Measurements from ENCODE around the gene NFYA. TPM values are rescaled to one million over a fixed set of nuclear protein-coding genes. Genes with fewer than 3 reads are reported as not detected.

NFYA gene
- total and polyA plus RNA-seq, 2 of the 4 experiments (the other 2 are of a cell fraction): 10.9 to 28.5 TPM

DNA sequence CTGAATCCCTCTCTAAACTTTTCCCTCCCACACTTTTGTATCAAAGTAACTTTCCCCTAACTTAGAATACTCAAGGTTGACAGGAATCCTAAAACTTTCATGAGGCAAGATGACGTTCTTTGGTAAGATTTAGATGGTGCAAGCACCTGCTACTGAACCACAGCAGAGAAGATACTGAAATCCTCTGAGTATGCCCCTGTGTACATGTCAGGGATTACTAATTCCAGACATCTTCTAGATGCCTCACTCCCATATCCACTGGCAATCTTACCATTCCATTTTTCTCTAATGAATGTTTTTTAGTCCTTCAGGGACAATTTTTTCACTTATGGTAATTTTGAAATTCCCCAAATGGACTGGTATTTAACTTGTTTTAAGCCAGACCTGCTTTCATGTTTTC lies 10.7 kb upstream of the NFYA start:
- Histone ChIP-seq H2BK120ac (ENCODE audit: low read depth, low read length) (no peak overlapping the region), H3K27me3 (ENCODE audit: control insufficient read depth, insufficient read depth, low read length) (no peaks in the 10 kb centered on the region), H4K5ac (ENCODE audit: low read depth, low read length) (no peak overlapping the region), H3K27ac (ENCODE audit: insufficient read depth, low read length) (no peak overlapping the region), H3K36me3 (ENCODE audit: control insufficient read depth, insufficient read depth, low read length) (no peaks in the 10 kb centered on the region; the same call in 1 of the 2 replicates), H3K9ac (ENCODE audit: low read depth, low read length) (no peak overlapping the region), H3K79me1 (ENCODE audit: low read depth in 1 of 2, low read length in 2 of 2) (no peaks in the 10 kb centered on the region), H2AFZ (replicated peaks; ENCODE audit: low read length, poor library complexity) (no peak overlapping the region), H2AK9ac (replicated peaks; ENCODE audit: low read depth, low read length, poor library complexity) (no peak overlapping the region), H3K56ac (ENCODE audit: extremely low read depth, insufficient read depth, low read length) (no peak overlapping the region), H3K4me2 (ENCODE audit: low read depth, low read length) (no peak overlapping the region), H4K8ac (ENCODE audit: low read depth in 2 of 2, low read length in 2 of 2) (no peak overlapping the region), H3K23ac (ENCODE audit: low read depth, low read length) (no peak overlapping the region), H2BK20ac (ENCODE audit: low read depth, low read length) (no peak overlapping the region), H3K9me3 (ENCODE audit: control insufficient read depth, insufficient read depth, low read length) (no peaks in the 10 kb centered on the region), H2BK15ac (ENCODE audit: low read depth, low read length) (no peak overlapping the region), H2AK5ac (ENCODE audit: low read depth, low read length) (no peak overlapping the region), H3K18ac (ENCODE audit: low read depth, low read length) (no peak overlapping the region), H3K4me3 (ENCODE audit: insufficient read depth, low read depth, low read length) (no peak overlapping the region), H4K20me1 (ENCODE audit: insufficient read depth, low read length) (no peaks in the 10 kb centered on the region), H3K14ac (replicated peaks; ENCODE audit: low read depth, low read length) (no peak overlapping the region), H2BK5ac (ENCODE audit: low read depth, low read length, poor library complexity, severe bottlenecking) (no peak overlapping the region), H3K4me1 (ENCODE audit: control insufficient read depth, insufficient read depth, low read length) (peaks cover 8% of the 10 kb centered on the region), H4K91ac (ENCODE audit: insufficient read depth, low read depth, low read length) (no peak overlapping the region), H3K4ac (ENCODE audit: low read depth, low read length) (no peak overlapping the region), H3K9me1 (ENCODE audit: insufficient read depth, low read length) (no peaks in the 10 kb centered on the region)
- intact Hi-C loops (cut with micrococcal nuclease) (loop anchor here (10.0 kb wide), 2 partner anchors 507 to 1717 kb away; no protein-coding TSS in a partner anchor), in situ Hi-C loops (cut with MboI; ENCODE audit: low sequenced_read_pairs) (no loop called here), dilution Hi-C loops (cut with HindIII; ENCODE audit: low sequenced_read_pairs, unreplicated experiment) (no loop called here)
- no peak for TF ChIP-seq POLR2A (IDR thresholded peaks at IDR 0.05; ENCODE audit: low read depth, low read length)
- TF ChIP-seq, protein P1, sequence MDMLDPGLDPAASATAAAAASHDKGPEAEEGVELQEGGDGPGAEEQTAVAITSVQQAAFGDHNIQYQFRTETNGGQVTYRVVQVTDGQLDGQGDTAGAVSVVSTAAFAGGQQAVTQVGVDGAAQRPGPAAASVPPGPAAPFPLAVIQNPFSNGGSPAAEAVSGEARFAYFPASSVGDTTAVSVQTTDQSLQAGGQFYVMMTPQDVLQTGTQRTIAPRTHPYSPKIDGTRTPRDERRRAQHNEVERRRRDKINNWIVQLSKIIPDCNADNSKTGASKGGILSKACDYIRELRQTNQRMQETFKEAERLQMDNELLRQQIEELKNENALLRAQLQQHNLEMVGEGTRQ (IDR thresholded peaks at IDR 0.05; ENCODE audit: low read depth, low read length): no peak
- TF ChIP-seq CEBPB (IDR thresholded peaks at IDR 0.05; ENCODE audit: low read depth, low read length): no peak
- no peak for TF ChIP-seq BHLHE40 (IDR thresholded peaks at IDR 0.05; ENCODE audit: low read depth, low read length)
- TF ChIP-seq FOS (IDR thresholded peaks at IDR 0.05; ENCODE audit: low read depth, low read length): no peak
- TF ChIP-seq, protein P2, sequence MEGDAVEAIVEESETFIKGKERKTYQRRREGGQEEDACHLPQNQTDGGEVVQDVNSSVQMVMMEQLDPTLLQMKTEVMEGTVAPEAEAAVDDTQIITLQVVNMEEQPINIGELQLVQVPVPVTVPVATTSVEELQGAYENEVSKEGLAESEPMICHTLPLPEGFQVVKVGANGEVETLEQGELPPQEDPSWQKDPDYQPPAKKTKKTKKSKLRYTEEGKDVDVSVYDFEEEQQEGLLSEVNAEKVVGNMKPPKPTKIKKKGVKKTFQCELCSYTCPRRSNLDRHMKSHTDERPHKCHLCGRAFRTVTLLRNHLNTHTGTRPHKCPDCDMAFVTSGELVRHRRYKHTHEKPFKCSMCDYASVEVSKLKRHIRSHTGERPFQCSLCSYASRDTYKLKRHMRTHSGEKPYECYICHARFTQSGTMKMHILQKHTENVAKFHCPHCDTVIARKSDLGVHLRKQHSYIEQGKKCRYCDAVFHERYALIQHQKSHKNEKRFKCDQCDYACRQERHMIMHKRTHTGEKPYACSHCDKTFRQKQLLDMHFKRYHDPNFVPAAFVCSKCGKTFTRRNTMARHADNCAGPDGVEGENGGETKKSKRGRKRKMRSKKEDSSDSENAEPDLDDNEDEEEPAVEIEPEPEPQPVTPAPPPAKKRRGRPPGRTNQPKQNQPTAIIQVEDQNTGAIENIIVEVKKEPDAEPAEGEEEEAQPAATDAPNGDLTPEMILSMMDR (conservative IDR thresholded peaks at IDR 0.05; ENCODE audit: low read depth, low read length): no peak
- no peak for TF ChIP-seq MXI1 (IDR thresholded peaks at IDR 0.05; ENCODE audit: borderline replicate concordance, low read depth, low read length)
- TF ChIP-seq RCOR1 (IDR thresholded peaks at IDR 0.05; ENCODE audit: insufficient replicate concordance, low read length): no peak
- TF ChIP-seq, protein P3, sequence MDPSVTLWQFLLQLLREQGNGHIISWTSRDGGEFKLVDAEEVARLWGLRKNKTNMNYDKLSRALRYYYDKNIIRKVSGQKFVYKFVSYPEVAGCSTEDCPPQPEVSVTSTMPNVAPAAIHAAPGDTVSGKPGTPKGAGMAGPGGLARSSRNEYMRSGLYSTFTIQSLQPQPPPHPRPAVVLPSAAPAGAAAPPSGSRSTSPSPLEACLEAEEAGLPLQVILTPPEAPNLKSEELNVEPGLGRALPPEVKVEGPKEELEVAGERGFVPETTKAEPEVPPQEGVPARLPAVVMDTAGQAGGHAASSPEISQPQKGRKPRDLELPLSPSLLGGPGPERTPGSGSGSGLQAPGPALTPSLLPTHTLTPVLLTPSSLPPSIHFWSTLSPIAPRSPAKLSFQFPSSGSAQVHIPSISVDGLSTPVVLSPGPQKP (IDR thresholded peaks at IDR 0.05; ENCODE audit: borderline replicate concordance, low read depth, low read length): no peak
- no peak for TF ChIP-seq CHD1 (IDR thresholded peaks at IDR 0.05; ENCODE audit: low read depth, low read length)
- no peak for TF ChIP-seq RAD21 (IDR thresholded peaks at IDR 0.05; ENCODE audit: low read length)
- no peak for TF ChIP-seq MAZ (IDR thresholded peaks at IDR 0.05; ENCODE audit: borderline replicate concordance, low read depth, low read length)
- no peak for TF ChIP-seq MAFK (IDR thresholded peaks at IDR 0.05; ENCODE audit: low read depth, low read length)
- TF ChIP-seq NFE2L2 (IDR thresholded peaks at IDR 0.05; ENCODE audit: low read depth, low read length): no peak
- no peak for TF ChIP-seq SMC3 (IDR thresholded peaks at IDR 0.05; ENCODE audit: low read depth, low read length)
- no peak for TF ChIP-seq RFX5 (IDR thresholded peaks at IDR 0.05; ENCODE audit: low read depth, low read length)
- BruUV-seq (replicated peaks): no TSS peak
- no peak for DNase-seq
- ChIA-PET CTCF (no interaction called here), POLR2A (ENCODE audit: unreplicated experiment) (no interaction called here)
- no CpG with 5 or more reads among the region's 1 CpG for WGBS, 2 experiments (ENCODE audit: extremely low coverage in 2 of 2, insufficient read length in 1 of 2)
- ATAC-seq (ENCODE audit: low read depth): no peak

All from IMR-90 (cell line).